ENCODE data around the gene SLC4A4.
A peak's percentile ranks its signal among the peaks of the same experiment; 100 is the strongest.

The SLC4A4 gene

DNA sequence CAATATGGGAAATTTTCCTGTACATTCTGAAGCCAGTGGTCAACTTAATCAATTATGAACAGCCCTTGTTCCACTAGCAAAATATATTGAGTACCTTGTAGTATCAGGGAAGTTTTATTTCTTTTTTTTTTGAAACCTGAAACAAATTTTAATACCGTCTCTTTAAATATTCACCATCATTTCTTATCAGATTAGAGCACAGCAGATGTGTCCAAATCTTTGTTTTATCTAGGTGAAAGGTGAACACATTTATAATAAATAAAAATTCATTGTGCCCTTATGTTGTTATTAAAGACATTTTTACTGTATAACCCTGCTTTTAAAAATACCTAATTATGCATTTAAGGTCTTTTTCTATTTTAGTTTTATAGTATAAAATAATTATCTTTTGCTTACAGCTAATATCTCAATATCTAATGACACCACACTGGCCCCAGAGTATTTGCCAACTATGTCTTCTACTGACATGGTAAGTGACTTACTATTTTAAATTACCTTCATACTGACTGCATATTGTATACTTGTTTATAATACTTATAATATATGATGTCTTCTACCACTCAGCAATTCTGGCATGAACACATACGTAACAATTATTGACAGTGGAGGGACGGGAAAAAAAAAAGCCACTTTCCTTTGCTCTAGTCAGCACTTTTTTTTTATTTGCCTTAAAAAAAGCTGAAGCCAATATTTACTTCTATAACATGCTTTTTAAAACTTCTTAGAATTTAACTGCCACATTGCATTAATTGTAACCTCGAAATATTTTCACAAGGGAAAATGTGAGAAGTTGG lies 147.9 kb downstream of the SLC4A4 start:
- H3K4me3 ChIP-seq (replicated peaks; ENCODE audit: low read depth, low read length): no peak overlapping the region
- no peak for TF ChIP-seq CTCF (IDR thresholded peaks at IDR 0.05; ENCODE audit: low read length, missing control alignments)
- no peak for DNase-seq (ENCODE audit: low read depth)

GRCh38 chr4:71487344-71487920 lies 148.6 kb downstream of the SLC4A4 start:
- no peak for DNase-seq (ENCODE audit: low read depth)
- TF ChIP-seq CTCF (IDR thresholded peaks at IDR 0.05; ENCODE audit: low read length, missing control alignments): no peak
- H3K4me3 ChIP-seq (replicated peaks; ENCODE audit: low read depth, low read length): no peak overlapping the region

GRCh38 chr4:71494539-71494938 lies 155.7 kb downstream of the SLC4A4 start:
- TF ChIP-seq CTCF (IDR thresholded peaks at IDR 0.05; ENCODE audit: low read length, missing control alignments): peak; percentile 7
- no peak overlapping the region for H3K4me3 ChIP-seq (replicated peaks; ENCODE audit: low read depth, low read length)
- no peak for DNase-seq (ENCODE audit: low read depth)

DNA sequence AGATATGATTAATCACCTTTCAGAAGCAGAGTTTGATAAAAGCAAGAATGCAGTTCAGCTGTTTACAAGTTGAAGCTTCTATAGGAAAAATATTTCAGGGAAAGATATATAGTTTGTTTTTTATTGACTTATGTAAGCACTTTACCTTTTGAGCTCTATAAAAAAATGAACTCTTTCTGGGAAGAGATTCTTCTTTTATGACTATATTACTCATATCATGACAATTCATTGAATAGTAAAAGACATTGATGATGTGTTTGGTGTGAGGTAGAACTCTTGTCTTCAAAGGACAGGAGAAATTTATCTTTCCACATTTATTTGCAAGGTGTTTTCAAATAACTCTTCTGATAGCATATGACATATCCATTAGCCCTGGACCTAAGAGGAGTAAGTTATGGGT lies 156.6 kb downstream of the SLC4A4 start:
- no peak for TF ChIP-seq CTCF (IDR thresholded peaks at IDR 0.05; ENCODE audit: low read length, missing control alignments)

GRCh38 chr4:71497078-71497477 lies 158.3 kb downstream of the SLC4A4 start:
- TF ChIP-seq CTCF (IDR thresholded peaks at IDR 0.05; ENCODE audit: low read length, missing control alignments): no peak
- no peak overlapping the region for H3K4me3 ChIP-seq (replicated peaks; ENCODE audit: low read depth, low read length)
- DNase-seq (ENCODE audit: low read depth): no peak

More for the DNA sequence above, 156.6 kb downstream of the SLC4A4 start:
- DNase-seq (ENCODE audit: low read depth): no peak
- no peak overlapping the region for H3K4me3 ChIP-seq (replicated peaks; ENCODE audit: low read depth, low read length)

DNA sequence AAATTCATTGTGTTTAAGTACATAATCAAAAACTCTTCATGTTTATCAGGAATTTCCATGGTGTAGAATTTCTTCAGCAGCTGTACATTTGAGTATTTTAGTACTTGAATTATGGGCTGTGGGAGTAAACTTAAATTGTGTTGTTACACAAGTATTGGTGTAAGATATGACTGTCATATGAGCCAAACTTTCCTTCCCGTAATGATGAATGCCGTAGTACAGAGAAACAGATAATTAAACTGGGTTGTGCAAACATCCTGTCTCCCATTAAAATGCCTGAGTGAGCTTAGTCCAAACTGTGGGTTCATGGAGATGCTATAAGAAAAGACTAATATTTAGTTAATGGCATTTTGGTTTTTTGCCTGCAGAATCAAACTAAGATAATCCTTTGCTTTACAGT lies 159.2 kb downstream of the SLC4A4 start:
- H3K4me3 ChIP-seq (replicated peaks; ENCODE audit: low read depth, low read length): no peak overlapping the region
- TF ChIP-seq CTCF (IDR thresholded peaks at IDR 0.05; ENCODE audit: low read length, missing control alignments): no peak
- DNase-seq (ENCODE audit: low read depth): peak; percentile 17
